ENCODE data around the gene STK4.

Gene STK4

DNA sequence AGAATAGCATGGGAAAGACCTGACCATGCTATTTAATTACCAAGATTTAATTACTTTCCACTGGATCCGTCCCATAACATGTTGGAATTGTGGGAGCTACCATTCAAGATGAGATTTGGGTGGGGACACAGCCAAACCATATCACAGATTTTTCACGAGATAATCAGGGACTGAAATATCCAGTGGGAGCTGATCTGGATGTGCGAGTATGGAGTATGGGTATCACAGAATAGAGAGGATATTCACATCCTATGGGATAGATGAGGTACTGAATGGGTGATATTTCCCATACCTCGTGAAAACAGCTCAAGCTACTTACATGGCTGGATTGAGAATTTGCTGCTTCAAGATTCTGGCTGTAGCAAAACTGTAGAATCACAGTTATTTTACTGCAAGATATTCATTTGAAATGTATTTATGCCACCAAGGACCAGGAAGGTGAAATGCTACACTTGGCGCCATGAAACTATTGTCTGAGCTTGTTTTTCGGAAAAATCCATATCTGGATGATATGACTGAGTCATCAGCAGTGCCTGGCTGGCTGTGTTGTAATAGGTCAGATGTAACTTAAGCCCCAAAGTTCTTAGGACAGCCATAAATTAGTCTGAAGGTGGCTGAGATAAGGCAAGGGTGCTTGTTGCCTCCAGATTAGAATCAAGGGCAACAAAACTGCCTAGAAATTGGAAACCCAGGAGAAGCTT, 104.8 kb downstream of the STK4 start:
- Histone ChIP-seq H3K27ac (replicated peaks) (no peak overlapping the region), H3K4me3 (replicated peaks; ENCODE audit: insufficient read depth, low read length) (no peak overlapping the region)
- no peak for DNase-seq (ENCODE audit: low read depth in 1 of 2, low spot score in 1 of 2)

DNA sequence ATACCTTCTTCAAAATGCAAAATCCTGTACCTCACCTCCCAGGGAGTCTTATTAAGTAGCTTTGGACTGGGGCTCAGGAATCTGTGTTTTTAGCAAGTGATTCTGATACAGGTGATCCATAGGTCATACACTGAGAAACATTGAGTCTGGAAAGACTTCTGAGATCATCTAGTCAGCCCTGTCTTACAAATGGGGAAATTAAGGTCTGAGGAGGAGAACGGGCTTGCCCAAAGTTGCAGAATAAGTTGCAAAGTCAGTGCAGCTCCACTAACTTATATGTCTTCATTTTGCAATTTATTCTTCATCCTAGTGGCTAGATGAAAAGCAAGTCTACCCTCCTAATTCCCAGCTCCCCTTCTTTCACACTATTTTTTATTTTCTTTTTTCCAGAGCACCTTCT, 105.8 kb downstream of the STK4 start:
- Histone ChIP-seq H3K27me3 (ENCODE audit: insufficient read depth, poor library complexity, severe bottlenecking) (no peaks in the 10 kb centered on the region), H3K27ac (replicated peaks) (no peak overlapping the region), H3K4me3 (replicated peaks; ENCODE audit: insufficient read depth, low read length) (no peak overlapping the region)
- DNase-seq (ENCODE audit: low read depth in 1 of 2, low spot score in 1 of 2), result no peak
- TF ChIP-seq POLR2AphosphoS5 (IDR thresholded peaks at IDR 0.05; ENCODE audit: low read depth) (no peak), GABPA (IDR thresholded peaks at IDR 0.05; ENCODE audit: low read depth) (no peak), REST (IDR thresholded peaks at IDR 0.05; ENCODE audit: insufficient replicate concordance, low read depth) (no peak), CTCF (IDR thresholded peaks at IDR 0.05; ENCODE audit: insufficient read depth, low read length) (no peak), SPI1 (IDR thresholded peaks at IDR 0.05; ENCODE audit: borderline replicate concordance, low read depth) (no peak)

More for the DNA sequence above, 104.8 kb downstream of the STK4 start:
- TF ChIP-seq GABPA (IDR thresholded peaks at IDR 0.05; ENCODE audit: low read depth) (no peak), POLR2AphosphoS5 (IDR thresholded peaks at IDR 0.05; ENCODE audit: low read depth) (no peak), CTCF (IDR thresholded peaks at IDR 0.05; ENCODE audit: insufficient read depth, low read length) (no peak), REST (IDR thresholded peaks at IDR 0.05; ENCODE audit: insufficient replicate concordance, low read depth) (no peak), SPI1 (IDR thresholded peaks at IDR 0.05; ENCODE audit: borderline replicate concordance, low read depth) (no peak)
- H3K27me3 ChIP-seq (ENCODE audit: insufficient read depth, poor library complexity, severe bottlenecking), result no peaks in the 10 kb centered on the region

DNA sequence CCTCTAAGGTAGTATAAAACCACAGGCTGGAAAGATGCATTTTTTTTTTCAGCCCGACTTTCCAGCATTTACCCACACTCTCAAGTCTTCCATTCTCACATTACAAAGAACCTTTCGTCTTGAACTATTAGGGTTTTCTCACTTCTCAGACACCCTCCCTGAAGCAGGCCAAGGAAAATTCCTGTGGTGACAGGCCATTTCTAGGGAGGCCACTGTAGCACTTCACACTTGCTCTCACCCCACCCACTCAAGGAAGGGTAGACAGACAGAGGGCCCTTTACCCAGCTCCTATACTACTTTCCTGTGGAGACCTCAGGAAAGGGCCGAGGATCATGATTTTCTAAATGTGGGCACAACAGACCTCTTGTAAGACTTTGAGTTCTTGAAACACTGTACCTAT, 106.9 kb downstream of the STK4 start:
- Histone ChIP-seq H3K27me3 (ENCODE audit: insufficient read depth, poor library complexity, severe bottlenecking) (no peaks in the 10 kb centered on the region), H3K4me3 (replicated peaks; ENCODE audit: insufficient read depth, low read length) (no peak overlapping the region), H3K27ac (replicated peaks) (no peak overlapping the region)
- TF ChIP-seq POLR2AphosphoS5 (IDR thresholded peaks at IDR 0.05; ENCODE audit: low read depth), result no peak
- no peak for TF ChIP-seq CTCF (IDR thresholded peaks at IDR 0.05; ENCODE audit: insufficient read depth, low read length)
- no peak for TF ChIP-seq SPI1 (IDR thresholded peaks at IDR 0.05; ENCODE audit: borderline replicate concordance, low read depth)
- TF ChIP-seq REST (IDR thresholded peaks at IDR 0.05; ENCODE audit: insufficient replicate concordance, low read depth), result no peak
- TF ChIP-seq GABPA (IDR thresholded peaks at IDR 0.05; ENCODE audit: low read depth), result no peak
- DNase-seq (ENCODE audit: low read depth in 1 of 2, low spot score in 1 of 2), result no peak

Measured in HL-60 (cell line).